GM12864 (cell line): Measurements from ENCODE around the gene MDFIC2.
"Not testable (repeated sequence)": the region's sequence is repeated elsewhere in the genome, so short reads cannot be mapped to it uniquely, and the experiment has no call there.

ENCODE experiments used
- DNase-seq: peaks from one replicate; pipeline ENCODE4 v3.0.0-alpha.2; 2011; ENCODE audit warnings: low read depth
- H3K4me3 ChIP-seq: 2 replicates; pipeline ENCODE4 v1.5.1; 2011; ENCODE audit warnings: mild to moderate bottlenecking, low read depth, low read length, control low read depth
- TF ChIP-seq, protein P1 (sequence below): IDR thresholded peaks from 2 replicates; pipeline ENCODE4 v1.5.1; 2011; ENCODE audit warnings: low read depth, mild to moderate bottlenecking, moderate library complexity, low read length, control low read depth, inconsistent platforms; ENCODE audit errors: missing control alignments

Gene MDFIC2

DNA sequence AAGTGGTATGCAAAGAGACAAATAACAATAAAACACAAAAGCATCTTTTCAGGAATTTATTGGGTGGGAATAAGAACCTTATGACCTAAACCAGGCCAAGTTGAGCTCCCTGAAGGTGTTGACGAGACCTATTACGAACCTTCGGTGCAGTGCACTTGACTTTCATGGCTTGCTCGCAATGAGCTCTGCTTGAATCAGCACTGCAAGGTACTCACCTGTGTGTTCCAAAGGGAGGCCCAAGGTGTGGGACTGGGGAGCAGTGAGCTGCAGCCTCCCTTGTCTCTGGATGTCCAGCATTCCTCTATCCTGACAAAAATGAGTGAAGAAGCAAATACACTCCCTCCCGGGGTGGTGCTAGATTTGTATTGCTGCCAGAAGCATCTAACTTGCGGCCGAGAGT is at the start of gene MDFIC2:
TSS of gene MDFIC2 (minus strand) at position 303 of the 400 bp plus-strand sequence. CDS start 665 bp downstream, outside the sequence.
- TF ChIP-seq, protein P1, sequence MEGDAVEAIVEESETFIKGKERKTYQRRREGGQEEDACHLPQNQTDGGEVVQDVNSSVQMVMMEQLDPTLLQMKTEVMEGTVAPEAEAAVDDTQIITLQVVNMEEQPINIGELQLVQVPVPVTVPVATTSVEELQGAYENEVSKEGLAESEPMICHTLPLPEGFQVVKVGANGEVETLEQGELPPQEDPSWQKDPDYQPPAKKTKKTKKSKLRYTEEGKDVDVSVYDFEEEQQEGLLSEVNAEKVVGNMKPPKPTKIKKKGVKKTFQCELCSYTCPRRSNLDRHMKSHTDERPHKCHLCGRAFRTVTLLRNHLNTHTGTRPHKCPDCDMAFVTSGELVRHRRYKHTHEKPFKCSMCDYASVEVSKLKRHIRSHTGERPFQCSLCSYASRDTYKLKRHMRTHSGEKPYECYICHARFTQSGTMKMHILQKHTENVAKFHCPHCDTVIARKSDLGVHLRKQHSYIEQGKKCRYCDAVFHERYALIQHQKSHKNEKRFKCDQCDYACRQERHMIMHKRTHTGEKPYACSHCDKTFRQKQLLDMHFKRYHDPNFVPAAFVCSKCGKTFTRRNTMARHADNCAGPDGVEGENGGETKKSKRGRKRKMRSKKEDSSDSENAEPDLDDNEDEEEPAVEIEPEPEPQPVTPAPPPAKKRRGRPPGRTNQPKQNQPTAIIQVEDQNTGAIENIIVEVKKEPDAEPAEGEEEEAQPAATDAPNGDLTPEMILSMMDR, result no peak
- no peak within 1 kb of the TSS for H3K4me3 ChIP-seq
- DNase-seq, result no peak

DNA sequence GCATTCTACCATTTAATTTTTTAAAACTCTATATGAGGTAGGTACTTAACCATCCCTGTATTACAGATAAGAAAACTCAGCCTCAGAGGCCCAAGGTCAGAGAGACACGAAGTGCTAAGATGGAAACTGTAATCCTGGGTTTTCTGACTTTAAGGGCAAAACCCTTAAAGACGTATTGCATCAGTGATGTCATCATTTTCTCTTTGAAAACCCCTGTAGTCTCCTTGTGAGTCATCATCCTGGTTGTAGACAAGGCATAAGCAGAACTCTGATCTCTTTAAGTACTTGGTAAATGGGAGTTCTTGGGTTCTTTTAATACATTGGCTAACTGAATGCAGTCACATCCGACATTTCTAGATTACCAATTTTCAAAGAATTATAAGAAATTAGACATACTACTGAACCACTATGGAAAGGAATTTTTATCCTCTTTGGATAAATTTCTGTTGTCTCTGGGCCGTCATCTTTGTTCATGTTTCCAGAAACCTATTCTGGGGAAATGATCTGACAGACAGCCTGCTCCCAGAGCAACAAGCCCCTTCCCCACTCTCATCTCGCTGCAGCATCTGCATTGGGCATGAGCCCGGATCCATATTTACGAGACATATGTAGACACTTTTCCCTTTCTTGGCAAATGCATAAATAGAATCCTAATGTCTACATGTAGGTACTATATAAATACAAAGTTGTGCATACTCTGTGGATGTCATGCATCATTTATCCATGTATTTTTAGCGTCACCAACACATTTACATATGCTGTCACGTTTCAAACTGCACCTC is 48.7 kb upstream of the MDFIC2 start:
- TF ChIP-seq, protein P1, result no peak
- H3K4me3 ChIP-seq, result no peak overlapping the region
- peak; percentile 24 for DNase-seq

- TF ChIP-seq, protein P1, result no peak
- no peak overlapping the region for H3K4me3 ChIP-seq
- DNase-seq, result no peak
Observed at GRCh38 chr3:70359711-70360110, 47.3 kb upstream of the MDFIC2 start.

GRCh38 chr3:70358978-70359580 is 46.6 kb upstream of the MDFIC2 start:
- H3K4me3 ChIP-seq, result no peak overlapping the region
- TF ChIP-seq, protein P1, result peak; percentile 46
- no peak for DNase-seq

- no peak for DNase-seq
- TF ChIP-seq, protein P1, result no peak
- H3K4me3 ChIP-seq, result no peak overlapping the region
Observed at GRCh38 chr3:70352215-70352614, 39.8 kb upstream of the MDFIC2 start.

- TF ChIP-seq, protein P1, result no peak
Observed at GRCh38 chr3:70342149-70342548, 29.7 kb upstream of the MDFIC2 start.

GRCh38 chr3:70336885-70337284 is 24.4 kb upstream of the MDFIC2 start:
- H3K4me3 ChIP-seq, DNase-seq: not testable (repeated sequence)

More at GRCh38 chr3:70342149-70342548, 29.7 kb upstream of the MDFIC2 start:
- DNase-seq, result no peak
- no peak overlapping the region for H3K4me3 ChIP-seq
